Right lobe of liver (tissue), 4 donors: ENCODE results near the gene TMEM214.

Source experiments
- CTCF ChIP-seq, 4 donors: fragments of 200-600 bp in 3 of 4; fragments of 450-650 bp in 1 of 4; IDR thresholded peaks; one replicate each; pipeline versions ENCODE4 v1.5.1 to v1.8.0; 2016 to 2022; ENCODE audit warnings: antibody characterized with exemption in 4 of 4, mild to moderate bottlenecking in 2 of 4
- POLR2A ChIP-seq: fragments of 450-650 bp; IDR thresholded peaks from one replicate; pipeline ENCODE4 v1.6.1; 2017; ENCODE audit warnings: antibody characterized with exemption, mild to moderate bottlenecking
- donor health status: DM: no; HTN: no; CAD: no.
- donor health status: DM: no; HTN: no; CAD: no.
- donor health status: DM: no; HTN: yes; CAD: no.

- TF ChIP-seq POLR2A = no peak
- TF ChIP-seq CTCF (IDR thresholded peaks at IDR 0.05) = no peak
Measured at GRCh38 chr2:27029051-27029450, 3.7 kb upstream of the TMEM214 start.
